Adrenal gland (tissue), 5 donors: ENCODE results near the gene CDK17.

Experiments
- CTCF ChIP-seq, 6 experiments: fragments of 450-650 bp in 4 of 6; fragments of 200-600 bp in 2 of 6; sonication (generic) in 1 of 6; IDR thresholded peaks; 1 replicate in 5 of 6; 2 replicates in 1 of 6; pipeline versions ENCODE4 v1.5.1 to v1.8.0; 2016 to 2021; ENCODE audit warnings: antibody characterized with exemption in 6 of 6, mild to moderate bottlenecking in 2 of 6, moderate library complexity in 1 of 6
- POLR2A ChIP-seq, 2 donors: fragments of 450-650 bp; IDR thresholded peaks; one replicate each; pipeline ENCODE4 v1.6.1; 2017; ENCODE audit warnings: antibody characterized with exemption in 2 of 2, mild to moderate bottlenecking in 2 of 2, moderate library complexity in 1 of 2
- donor health status: DM: no; HTN: no; CAD: no.

GRCh38 chr12:96300064-96300463 lies 100.2 kb downstream of the CDK17 start:
- TF ChIP-seq CTCF (IDR thresholded peaks at IDR 0.05) (no peak), POLR2A (IDR thresholded peaks at IDR 0.05) (no peak)
